Measurements from ENCODE around the gene TMEM74B. TPM values are rescaled to one million over a fixed set of nuclear protein-coding genes. Genes with fewer than 3 reads are reported as not detected.

The TMEM74B gene
- total RNA-seq, 1 experiment from 2014 or later: 1.1 TPM

GRCh38 chr20:1163105-1163504 is 21.7 kb downstream of the TMEM74B start:
- ATAC-seq (no peak), DNase-seq (ENCODE audit: low read depth, low spot score) (no peak)
- H3K27me3 ChIP-seq (ENCODE audit: control insufficient read depth, insufficient read depth, low read length): no peaks in the 10 kb centered on the region
- no peaks in the 10 kb centered on the region for H3K4me1 ChIP-seq (ENCODE audit: control insufficient read depth, insufficient read depth, low read length)
- H3K9me3 ChIP-seq (ENCODE audit: control insufficient read depth, insufficient read depth, low read depth, low read length): no peaks in the 10 kb centered on the region
- BruUV-seq (replicated peaks): no TSS peak
- in situ Hi-C loops (cut with HindIII; ENCODE audit: low pct_unique_long_range_greater_than_20kb, low sequenced_read_pairs) (no loop called here), intact Hi-C loops (cut with micrococcal nuclease; ENCODE audit: unreplicated experiment) (no loop called here)
- TF ChIP-seq TCF7L2 (IDR thresholded peaks at IDR 0.05; ENCODE audit: low read depth, low read length) (no peak), POLR2AphosphoS5 (IDR thresholded peaks at IDR 0.05; ENCODE audit: low read depth, low read length) (no peak), SIN3A (IDR thresholded peaks at IDR 0.05; ENCODE audit: borderline replicate concordance, insufficient read depth, low read depth, low read length) (no peak), REST (IDR thresholded peaks at IDR 0.05; ENCODE audit: insufficient read depth in 1 of 2, low read depth in 2 of 2, low read length in 1 of 2) (no peak)
- TF ChIP-seq, protein P1, sequence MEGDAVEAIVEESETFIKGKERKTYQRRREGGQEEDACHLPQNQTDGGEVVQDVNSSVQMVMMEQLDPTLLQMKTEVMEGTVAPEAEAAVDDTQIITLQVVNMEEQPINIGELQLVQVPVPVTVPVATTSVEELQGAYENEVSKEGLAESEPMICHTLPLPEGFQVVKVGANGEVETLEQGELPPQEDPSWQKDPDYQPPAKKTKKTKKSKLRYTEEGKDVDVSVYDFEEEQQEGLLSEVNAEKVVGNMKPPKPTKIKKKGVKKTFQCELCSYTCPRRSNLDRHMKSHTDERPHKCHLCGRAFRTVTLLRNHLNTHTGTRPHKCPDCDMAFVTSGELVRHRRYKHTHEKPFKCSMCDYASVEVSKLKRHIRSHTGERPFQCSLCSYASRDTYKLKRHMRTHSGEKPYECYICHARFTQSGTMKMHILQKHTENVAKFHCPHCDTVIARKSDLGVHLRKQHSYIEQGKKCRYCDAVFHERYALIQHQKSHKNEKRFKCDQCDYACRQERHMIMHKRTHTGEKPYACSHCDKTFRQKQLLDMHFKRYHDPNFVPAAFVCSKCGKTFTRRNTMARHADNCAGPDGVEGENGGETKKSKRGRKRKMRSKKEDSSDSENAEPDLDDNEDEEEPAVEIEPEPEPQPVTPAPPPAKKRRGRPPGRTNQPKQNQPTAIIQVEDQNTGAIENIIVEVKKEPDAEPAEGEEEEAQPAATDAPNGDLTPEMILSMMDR (IDR thresholded peaks at IDR 0.05): no peak
- CTCF ChIA-PET: no interaction called here
- H3K36me3 ChIP-seq (ENCODE audit: control insufficient read depth, insufficient read depth, low read length): peaks cover 4% of the 10 kb centered on the region; the same call in 1 of the 2 replicates
- POLR2A ChIA-PET: no interaction called here
- no peak overlapping the region for H3K27ac ChIP-seq (ENCODE audit: low read length)
- H3K4me3 ChIP-seq (ENCODE audit: low read depth in 2 of 2, low read length in 2 of 2): no peak overlapping the region

DNA sequence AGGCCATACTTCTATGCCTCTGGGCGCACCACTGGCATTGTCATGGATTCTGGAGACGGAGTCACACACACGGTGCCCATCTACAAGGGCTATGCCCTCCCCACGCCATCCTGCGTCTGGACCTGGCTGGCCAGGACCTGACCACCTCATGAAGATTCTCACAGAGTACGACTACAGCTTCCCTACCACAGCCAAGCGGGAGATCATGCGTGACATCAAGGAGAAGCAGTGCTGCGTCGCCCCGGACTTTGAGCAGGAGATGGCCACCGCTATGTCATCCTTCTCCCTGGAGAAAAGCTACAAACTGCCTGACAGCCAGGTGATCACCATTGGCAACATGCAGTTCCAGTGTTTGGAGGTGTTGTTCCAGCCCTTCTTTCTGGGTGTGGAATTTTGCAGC is 23.8 kb downstream of the TMEM74B start:
- no peak overlapping the region for H3K4me3 ChIP-seq (ENCODE audit: low read depth in 2 of 2, low read length in 2 of 2)
- no peaks in the 10 kb centered on the region for H3K4me1 ChIP-seq (ENCODE audit: control insufficient read depth, insufficient read depth, low read length)
- no peaks in the 10 kb centered on the region for H3K27me3 ChIP-seq (ENCODE audit: control insufficient read depth, insufficient read depth, low read length)
- BruUV-seq (replicated peaks): no TSS peak
- ChIA-PET POLR2A (no interaction called here), CTCF (no interaction called here)
- H3K9me3 ChIP-seq (ENCODE audit: control insufficient read depth, insufficient read depth, low read depth, low read length): no peaks in the 10 kb centered on the region
- intact Hi-C loops (cut with micrococcal nuclease; ENCODE audit: unreplicated experiment) (no loop called here), in situ Hi-C loops (cut with HindIII; ENCODE audit: low pct_unique_long_range_greater_than_20kb, low sequenced_read_pairs) (no loop called here)
- H3K27ac ChIP-seq (ENCODE audit: low read length): no peak overlapping the region
- ATAC-seq (no peak), DNase-seq (ENCODE audit: low read depth, low spot score) (no peak)
- no peak for TF ChIP-seq POLR2AphosphoS5 (IDR thresholded peaks at IDR 0.05; ENCODE audit: low read depth, low read length)
- TF ChIP-seq, protein P1 (IDR thresholded peaks at IDR 0.05): no peak
- no peak for TF ChIP-seq REST (IDR thresholded peaks at IDR 0.05; ENCODE audit: insufficient read depth in 1 of 2, low read depth in 2 of 2, low read length in 1 of 2)
- H3K36me3 ChIP-seq (ENCODE audit: control insufficient read depth, insufficient read depth, low read length): peaks cover 4% of the 10 kb centered on the region; the same call in 1 of the 2 replicates
